Measurements from ENCODE around the gene CRB1. TPM values are rescaled to one million over a fixed set of nuclear protein-coding genes. Genes with fewer than 3 reads are reported as not detected.

CRB1 gene
- total RNA-seq, 6 experiments from 2014 or later, result 0.07 TPM; not detected in 5

DNA sequence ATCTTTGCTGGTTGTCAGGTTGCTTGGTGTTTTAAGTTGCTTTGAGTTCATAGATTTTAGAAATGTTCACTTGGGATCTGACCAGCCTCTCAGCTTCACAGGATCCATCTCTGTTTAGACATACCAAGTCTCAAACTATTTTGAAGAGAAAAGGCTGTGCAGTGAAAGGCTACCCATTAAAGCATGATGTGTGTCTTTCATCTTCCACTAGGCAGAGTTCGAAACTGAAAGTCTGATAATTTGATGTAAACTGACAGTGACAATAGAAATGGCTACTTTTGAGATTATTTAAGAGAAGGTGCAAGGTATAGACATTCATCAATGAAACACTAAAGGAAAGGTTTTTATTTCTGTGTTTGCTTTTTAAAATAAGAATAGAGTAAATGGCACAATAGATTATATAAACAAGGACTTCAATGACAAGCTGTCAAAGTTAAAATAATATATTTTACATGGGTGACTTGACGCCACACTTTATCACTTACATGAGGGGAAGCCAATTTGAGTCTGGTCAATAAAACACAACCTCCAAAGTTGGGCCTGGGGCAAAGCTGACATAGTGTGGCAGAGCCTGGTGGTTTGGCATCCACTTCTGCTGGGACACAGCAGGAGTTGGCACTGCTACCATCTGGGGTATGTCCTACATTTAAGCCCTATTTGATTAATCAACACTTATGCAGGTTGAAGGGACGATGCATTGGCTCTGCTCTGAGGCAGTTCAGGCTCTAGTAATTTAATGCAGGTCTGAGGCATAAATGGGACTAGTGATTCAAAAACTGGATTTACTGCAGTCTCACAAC lies 197.7 kb downstream of the CRB1 start:
- DNase-seq, result no peak
- Mint-ChIP-seq H3K4me3 (no peak overlapping the region), H3K27ac (no peak overlapping the region), H3K27me3 (ENCODE audit: insufficient read depth) (no peaks in the 10 kb centered on the region), H3K4me1 (ENCODE audit: low read depth) (peaks cover 20% of the 10 kb centered on the region), H3K36me3 (ENCODE audit: low read depth) (no peaks in the 10 kb centered on the region), H3K9me3 (no peaks in the 10 kb centered on the region)
- TF ChIP-seq, protein P1, sequence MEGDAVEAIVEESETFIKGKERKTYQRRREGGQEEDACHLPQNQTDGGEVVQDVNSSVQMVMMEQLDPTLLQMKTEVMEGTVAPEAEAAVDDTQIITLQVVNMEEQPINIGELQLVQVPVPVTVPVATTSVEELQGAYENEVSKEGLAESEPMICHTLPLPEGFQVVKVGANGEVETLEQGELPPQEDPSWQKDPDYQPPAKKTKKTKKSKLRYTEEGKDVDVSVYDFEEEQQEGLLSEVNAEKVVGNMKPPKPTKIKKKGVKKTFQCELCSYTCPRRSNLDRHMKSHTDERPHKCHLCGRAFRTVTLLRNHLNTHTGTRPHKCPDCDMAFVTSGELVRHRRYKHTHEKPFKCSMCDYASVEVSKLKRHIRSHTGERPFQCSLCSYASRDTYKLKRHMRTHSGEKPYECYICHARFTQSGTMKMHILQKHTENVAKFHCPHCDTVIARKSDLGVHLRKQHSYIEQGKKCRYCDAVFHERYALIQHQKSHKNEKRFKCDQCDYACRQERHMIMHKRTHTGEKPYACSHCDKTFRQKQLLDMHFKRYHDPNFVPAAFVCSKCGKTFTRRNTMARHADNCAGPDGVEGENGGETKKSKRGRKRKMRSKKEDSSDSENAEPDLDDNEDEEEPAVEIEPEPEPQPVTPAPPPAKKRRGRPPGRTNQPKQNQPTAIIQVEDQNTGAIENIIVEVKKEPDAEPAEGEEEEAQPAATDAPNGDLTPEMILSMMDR (IDR thresholded peaks at IDR 0.05), result no peak

GRCh38 chr1:197466813-197467212 lies 198.8 kb downstream of the CRB1 start:
- peaks cover 20% of the 10 kb centered on the region for H3K4me1 Mint-ChIP-seq (ENCODE audit: low read depth)
- H3K4me3 Mint-ChIP-seq, result no peak overlapping the region
- DNase-seq, result no peak
- H3K27me3 Mint-ChIP-seq (ENCODE audit: insufficient read depth), result peaks cover 3% of the 10 kb centered on the region
- TF ChIP-seq, protein P1 (IDR thresholded peaks at IDR 0.05), result no peak
- no peaks in the 10 kb centered on the region for H3K36me3 Mint-ChIP-seq (ENCODE audit: low read depth)
- no peak overlapping the region for H3K27ac Mint-ChIP-seq
- no peaks in the 10 kb centered on the region for H3K9me3 Mint-ChIP-seq

GRCh38 chr1:197467881-197468280 lies 199.8 kb downstream of the CRB1 start:
- H3K27me3 Mint-ChIP-seq (ENCODE audit: insufficient read depth), result peaks cover 3% of the 10 kb centered on the region
- H3K27ac Mint-ChIP-seq, result no peak overlapping the region; the same call in 1 of the 2 replicates
- H3K4me1 Mint-ChIP-seq (ENCODE audit: low read depth), result peaks cover 20% of the 10 kb centered on the region
- DNase-seq, result peak; percentile 41
- TF ChIP-seq, protein P1 (IDR thresholded peaks at IDR 0.05), result no peak
- H3K36me3 Mint-ChIP-seq (ENCODE audit: low read depth), result no peaks in the 10 kb centered on the region
- peak overlapping the region; percentile 0; the same call in 1 of the 2 replicates for H3K4me3 Mint-ChIP-seq
- no peaks in the 10 kb centered on the region for H3K9me3 Mint-ChIP-seq

GRCh38 chr1:197468543-197469175 lies 200.6 kb downstream of the CRB1 start:
- Mint-ChIP-seq H3K4me3 (no peak overlapping the region), H3K36me3 (ENCODE audit: low read depth) (no peaks in the 10 kb centered on the region), H3K9me3 (no peaks in the 10 kb centered on the region), H3K27ac (no peak overlapping the region), H3K4me1 (ENCODE audit: low read depth) (peaks cover 20% of the 10 kb centered on the region), H3K27me3 (ENCODE audit: insufficient read depth) (peaks cover 3% of the 10 kb centered on the region)
- TF ChIP-seq, protein P1 (IDR thresholded peaks at IDR 0.05), result no peak
- no peak for DNase-seq

GRCh38 chr1:197469620-197470210 lies 201.7 kb downstream of the CRB1 start:
- TF ChIP-seq, protein P1 (IDR thresholded peaks at IDR 0.05), result no peak
- Mint-ChIP-seq H3K4me1 (ENCODE audit: low read depth) (peaks cover 12% of the 10 kb centered on the region), H3K27me3 (ENCODE audit: insufficient read depth) (peaks cover 3% of the 10 kb centered on the region), H3K36me3 (ENCODE audit: low read depth) (no peaks in the 10 kb centered on the region), H3K27ac (no peak overlapping the region), H3K9me3 (no peaks in the 10 kb centered on the region), H3K4me3 (no peak overlapping the region)
- no peak for DNase-seq

Measured in HFFc6 (cell line).